ENCODE results near the gene SLC35E2B.

SLC35E2B gene

DNA sequence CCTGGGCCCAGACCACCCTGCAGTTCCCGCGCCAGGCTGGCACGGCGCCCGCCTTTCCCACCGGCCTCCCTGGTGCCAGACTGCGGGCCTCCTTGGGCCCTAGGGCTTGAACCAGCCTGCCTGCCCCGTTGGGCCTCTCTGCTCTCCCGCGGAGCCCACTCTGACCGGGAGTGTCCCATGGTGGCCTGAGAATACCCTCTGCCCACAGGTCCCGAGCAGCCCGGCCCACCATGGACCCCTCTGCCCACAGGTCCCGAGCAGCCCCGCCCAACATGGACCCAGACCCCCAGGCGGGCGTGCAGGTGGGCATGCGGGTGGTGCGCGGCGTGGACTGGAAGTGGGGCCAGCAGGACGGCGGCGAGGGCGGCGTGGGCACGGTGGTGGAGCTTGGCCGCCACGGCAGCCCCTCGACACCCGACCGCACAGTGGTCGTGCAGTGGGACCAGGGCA lies 69.4 kb downstream of the SLC35E2B start:
- DNase-seq = no peak

DNA sequence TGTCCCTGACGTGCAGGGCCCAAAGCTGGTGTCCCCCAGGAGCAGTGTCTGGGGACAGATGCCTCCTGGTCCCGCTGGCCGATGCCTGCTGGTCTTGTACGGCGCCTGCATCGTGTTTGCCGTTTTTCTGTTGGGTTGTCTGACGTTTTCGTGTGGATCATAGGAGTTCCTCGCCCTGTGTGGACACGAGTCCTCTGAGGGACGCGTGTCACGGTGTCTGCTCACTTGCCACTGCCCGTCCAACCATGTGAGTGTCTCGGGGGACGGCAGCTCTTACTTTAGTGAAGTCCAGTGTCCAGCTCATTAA lies 69.9 kb downstream of the SLC35E2B start:
- DNase-seq = no peak

DNA sequence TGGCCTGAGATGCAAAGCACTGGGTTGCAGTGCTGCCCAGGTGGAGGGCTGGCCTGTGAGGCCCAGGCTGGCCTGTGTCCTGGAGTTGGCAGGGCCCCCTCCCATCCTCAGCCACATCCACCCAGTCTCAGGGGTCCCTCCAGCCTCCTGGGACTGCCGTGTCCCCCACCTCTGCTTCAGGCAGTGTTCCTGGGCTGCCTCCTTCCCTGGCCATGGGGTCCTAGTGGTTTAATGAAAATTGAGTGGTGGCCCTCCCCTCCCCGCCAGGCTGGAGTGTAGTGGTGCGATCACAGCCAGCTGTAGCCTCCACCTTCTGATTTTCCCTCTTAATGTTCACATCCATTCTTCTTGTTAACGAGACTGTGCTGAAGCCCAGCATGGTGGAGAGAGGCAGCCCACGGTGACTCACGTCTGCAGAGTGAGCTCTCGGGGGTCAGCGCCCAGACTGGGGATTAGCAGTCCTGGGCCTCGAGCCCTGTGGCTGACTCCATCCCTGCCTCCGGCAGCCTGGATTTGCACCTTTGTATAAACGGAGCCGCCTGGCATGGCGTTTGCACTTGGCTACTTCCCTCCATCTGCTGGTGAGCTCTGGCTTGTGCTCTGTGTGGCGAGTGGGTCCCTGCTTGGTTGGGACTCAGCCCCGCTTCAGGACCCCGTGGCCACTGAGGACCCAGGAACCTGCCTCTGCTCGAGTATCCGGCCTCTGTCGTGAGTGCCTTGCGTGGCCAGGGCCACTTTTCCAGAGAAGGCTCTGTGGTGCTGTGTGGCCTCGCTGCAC lies 70.4 kb downstream of the SLC35E2B start:
- no peak for DNase-seq

DNA sequence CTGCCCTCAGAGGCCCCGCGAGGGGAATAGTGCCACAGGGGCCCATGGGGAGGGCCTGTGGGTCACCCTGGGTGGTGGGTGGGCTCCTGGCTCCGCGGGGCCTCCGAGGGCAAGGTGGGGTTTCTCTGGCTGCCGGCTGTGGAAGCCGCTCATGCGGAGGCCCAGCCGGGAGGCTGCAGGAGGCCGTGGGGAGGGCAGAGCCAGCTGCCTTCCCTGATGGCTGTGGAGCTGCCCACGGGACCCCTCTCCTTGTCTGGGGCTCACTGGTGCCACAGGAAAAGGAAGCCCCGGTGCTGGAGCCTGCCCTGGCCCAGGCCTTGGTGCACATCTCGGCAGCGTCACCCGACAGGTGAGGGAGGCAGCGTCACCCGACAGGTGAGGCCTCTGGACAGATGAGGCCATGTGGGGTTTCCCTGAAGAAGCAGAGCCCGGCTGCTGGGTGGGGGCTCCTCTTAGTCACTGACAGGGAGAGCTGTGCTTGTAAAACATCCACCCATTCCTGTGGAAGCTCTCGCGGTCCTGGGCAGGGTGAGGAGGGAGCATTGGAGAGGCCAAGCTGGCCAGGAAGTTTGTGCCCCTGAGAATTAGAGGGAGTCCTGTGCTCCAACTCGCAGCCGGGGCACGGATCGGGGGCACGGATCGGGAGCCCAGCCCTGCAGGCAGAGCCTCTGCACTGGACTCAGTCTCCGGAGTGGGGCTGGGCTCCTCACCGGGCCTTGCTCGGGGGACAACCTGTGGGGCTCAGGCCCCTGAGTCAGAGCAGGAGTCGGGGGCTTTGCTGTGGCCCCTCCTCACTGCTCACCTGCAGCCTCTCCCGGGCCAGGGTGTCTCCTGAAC lies 71.2 kb downstream of the SLC35E2B start:
- no peak for DNase-seq

DNA sequence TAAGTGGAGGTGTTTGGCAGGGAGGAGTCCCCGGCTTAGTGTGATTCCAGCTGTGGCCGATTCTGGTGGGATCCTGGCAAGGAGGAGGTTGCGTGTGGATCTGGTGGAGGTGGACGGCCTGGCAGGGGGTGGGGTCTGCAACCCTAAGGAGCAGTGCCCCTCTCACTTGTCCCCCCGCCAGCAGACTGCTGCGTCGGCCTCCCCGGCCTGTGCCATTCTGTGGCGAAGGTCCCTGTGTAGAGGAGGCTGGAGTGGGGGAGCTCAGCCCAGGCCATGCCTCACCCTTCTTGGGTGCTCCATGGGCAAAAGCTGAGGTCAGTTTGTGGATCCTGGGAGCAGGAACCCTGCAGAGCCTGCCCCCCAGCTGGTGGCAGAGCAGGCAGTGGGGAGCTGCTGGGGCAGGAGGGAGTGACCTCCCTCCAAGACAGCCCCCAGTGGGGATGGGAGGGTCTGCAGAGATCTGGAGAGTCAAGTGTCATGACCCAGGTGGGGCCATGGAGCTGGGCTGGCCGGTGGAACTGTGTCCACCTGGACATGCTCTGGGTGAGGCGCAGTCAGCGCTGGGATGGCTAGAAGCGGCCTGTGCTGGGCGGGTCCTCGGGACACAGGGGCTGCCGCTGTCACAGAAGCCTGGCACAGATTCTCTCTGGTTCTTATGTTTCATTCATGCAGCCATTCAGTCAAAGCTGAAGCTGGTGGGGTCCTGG lies 72.0 kb downstream of the SLC35E2B start:
- no peak for DNase-seq

DNA sequence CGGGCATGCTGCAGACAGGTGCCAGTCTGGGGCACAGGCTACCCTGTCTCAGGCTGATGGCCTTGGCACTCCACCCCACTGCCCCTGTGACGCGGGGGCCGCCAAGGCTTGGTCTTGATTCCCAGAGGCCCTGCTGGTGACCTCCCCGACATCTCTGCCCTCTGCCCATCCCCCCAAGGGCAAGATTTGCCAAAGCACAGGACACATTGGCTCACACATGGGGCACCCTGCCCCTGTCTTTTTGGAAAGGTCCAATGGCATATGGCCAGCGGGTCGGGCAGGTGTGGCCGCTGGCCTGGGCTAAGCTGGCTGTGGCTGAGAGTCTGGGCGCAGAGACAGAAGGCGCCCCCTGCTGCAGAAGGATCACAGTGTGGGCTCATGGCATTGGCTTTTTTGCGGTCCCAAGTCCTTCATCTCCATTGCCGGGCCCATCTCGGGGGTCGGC lies 72.7 kb downstream of the SLC35E2B start:
- DNase-seq = no peak

DNA sequence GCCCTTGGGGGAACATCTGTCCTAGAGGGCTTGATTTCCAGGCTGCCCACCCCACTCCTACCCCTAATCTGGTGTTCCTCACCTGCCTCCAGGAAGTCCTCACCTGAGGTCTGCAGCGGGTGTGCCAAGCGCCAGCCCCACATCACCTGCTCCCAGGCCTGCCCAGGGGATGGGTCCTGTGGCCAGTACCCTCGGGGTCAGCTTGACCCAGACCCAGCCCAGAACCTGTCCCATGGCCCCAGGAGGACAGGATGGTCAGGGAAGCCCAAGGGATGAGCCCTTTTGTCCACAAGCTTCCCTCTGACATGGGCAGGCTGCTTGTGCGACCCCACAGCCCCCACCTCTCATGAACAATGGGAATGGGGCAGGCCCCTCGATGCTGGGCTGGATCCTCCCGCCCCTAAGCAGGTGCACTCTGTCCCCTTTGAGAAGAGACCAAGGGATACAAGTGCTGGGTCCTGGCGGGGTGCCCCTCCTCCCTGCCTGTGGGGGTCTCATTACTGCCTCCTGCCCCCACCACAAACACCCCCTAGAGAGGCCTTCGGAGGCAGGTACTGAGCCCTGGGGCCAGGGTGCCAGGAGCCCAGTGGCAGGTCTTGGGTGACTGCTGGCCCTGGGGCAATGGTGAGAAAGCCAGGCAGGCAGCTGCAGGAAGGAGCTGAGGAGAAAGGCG lies 74.1 kb downstream of the SLC35E2B start:
- no peak for DNase-seq

DNA sequence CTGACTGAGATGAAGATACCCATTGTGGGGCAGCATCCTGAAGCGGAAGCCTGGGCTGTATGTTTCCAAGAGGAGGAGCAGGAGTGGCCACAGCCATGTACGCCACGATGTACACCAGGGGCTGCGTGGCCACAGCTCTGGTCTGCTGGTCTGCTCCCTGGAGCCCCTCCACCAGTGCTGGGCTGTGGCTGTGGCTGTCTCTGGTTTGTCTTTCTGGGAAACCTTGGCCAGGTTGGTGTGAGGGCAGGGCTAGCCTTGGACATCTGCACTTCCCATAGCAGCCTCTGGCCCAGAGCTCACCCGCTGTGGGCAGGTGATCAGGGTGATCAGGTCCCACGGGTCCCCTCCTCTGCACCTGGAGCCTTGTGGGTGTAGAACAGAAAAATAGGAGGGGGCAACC lies 74.7 kb downstream of the SLC35E2B start:
- DNase-seq = no peak

DNA sequence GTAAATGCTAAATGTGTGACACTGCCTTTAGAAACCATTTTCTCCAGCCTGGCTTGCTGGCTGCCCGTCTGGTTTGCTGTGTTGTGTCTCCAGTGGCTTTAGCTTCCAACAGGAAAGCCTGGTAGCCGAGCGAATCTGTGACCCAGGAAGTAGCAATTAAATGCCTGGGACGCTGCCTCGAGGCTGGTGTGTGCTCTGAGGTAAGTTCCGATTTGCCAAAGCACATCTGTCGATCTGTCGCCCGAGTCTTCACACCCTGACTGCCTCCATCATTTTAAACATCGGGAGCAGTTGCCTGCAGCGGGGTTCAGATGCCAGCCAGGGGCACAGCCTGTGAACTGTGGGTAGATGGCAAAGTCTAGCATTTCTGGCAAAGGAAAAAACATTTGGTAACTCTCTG lies 75.1 kb downstream of the SLC35E2B start:
- no peak for DNase-seq

DNA sequence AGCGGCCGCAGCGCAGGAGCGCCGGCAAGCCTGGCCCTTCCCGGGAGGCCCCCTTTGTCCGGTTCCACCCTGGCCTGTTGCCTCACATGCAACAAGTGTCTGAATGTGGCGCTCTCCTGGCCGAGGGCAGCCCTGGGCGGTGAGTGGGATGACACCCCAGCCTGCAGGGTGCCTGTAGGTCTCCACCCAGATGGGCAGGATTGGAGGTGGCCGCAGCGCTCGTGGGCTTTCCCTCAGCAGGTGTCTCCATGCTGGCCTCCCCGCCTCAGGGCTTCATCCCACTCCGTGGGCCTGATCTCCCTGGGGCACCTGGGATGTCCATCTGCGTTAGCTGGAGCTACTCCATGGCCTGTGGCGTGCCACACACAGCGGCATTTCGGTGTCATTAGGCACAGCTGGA lies 75.8 kb downstream of the SLC35E2B start:
- DNase-seq = no peak

DNA sequence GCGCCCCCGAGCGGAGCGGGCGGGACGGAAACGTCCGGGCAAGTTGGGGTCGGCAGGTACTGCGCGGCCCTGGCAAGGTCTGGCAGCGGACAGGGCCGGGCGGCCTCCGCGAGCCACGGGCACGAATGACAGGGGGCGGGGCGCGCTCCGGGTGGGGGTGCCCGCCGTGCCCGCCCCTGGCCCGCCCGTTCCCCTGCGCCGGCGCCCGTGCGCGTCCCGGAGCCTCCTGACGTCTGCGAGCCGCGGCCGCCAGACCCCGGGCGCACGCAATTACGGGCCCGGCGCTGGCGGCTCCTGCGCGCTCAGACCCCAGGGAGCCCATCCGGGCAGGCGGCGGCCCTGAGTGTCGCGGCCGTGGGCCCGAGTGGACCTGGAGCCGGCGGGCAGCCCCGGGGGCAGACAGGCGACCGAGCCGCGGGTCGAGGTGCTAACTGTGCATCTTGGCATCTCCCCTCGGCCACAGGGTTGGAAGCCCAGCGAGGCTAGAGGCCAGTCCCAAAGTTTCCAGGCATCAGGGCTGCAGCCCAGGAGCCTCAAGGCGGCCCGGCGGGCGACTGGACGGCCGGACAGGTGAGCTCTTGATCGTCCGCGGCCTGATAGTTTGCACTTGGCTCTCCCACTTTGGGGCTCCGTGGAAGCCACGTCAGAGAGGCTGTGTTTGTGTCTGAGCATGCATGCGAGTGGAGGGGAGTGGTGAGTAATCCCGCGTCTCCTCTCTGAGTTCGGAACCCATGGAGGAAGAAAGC lies 76.4 kb downstream of the SLC35E2B start:
- peak; percentile 34 to 65 for DNase-seq

DNA sequence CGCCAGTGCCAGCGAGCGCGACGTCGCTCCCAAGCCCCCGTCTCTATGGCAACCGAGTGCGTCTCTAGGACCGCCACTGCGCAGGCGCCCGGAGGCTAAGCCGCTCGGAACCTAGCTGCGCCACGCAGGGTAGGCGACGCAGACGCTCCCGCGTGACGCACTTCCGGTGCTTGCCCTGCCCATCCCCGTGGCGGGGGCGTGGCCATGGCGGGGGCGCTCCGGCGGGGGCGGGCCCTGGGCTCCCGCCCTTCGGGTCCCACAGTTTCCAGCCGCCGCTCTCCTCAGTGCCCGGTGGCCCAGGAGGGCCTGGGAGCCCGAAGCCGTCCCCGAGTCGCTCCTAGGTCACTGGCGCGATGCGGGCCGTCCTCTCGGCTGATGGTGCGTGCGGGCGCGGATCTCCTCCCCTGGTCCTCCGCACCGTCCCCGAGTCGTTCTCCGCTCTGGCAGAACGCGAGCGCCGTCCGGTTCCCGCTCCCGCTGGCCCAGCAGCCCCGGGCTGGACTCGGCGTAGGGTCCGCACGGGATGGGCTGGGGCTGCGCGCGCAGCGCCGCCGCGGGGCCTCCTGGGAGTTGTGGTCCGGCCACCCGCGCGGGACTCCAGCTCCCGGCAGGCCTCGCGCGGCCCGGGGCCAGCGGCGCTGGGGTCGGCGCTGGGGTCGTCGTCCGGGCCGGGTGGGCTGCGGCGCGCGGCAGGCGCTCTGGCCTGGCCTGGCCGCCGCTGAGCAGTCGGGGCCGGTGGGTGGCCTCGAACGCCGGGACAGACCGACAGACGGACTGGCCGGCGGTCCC lies 77.1 kb downstream of the SLC35E2B start, which contains the start of gene MIB2:
MIB2 (plus strand) TSS at position 245 of the 789 bp plus-strand sequence. CDS start 7,953 bp downstream, outside the sequence.
- DNase-seq = peak; percentile 98 to 99

DNA sequence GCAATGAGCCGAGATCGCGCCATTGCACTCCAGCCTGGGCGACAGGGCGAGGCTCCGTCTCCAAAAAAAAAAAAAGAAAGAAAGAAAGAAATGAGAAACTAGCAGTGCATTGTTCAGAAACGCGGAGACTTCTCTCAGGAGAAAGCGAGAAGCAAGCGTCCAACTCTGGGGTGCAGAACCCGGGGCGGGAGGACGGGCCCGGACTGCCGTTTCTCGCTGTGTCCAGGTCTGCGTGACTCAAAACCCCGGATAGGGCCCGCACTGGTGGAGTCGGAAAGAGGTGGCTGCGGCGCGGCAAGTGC lies 77.7 kb downstream of the SLC35E2B start:
- no peak for DNase-seq

DNA sequence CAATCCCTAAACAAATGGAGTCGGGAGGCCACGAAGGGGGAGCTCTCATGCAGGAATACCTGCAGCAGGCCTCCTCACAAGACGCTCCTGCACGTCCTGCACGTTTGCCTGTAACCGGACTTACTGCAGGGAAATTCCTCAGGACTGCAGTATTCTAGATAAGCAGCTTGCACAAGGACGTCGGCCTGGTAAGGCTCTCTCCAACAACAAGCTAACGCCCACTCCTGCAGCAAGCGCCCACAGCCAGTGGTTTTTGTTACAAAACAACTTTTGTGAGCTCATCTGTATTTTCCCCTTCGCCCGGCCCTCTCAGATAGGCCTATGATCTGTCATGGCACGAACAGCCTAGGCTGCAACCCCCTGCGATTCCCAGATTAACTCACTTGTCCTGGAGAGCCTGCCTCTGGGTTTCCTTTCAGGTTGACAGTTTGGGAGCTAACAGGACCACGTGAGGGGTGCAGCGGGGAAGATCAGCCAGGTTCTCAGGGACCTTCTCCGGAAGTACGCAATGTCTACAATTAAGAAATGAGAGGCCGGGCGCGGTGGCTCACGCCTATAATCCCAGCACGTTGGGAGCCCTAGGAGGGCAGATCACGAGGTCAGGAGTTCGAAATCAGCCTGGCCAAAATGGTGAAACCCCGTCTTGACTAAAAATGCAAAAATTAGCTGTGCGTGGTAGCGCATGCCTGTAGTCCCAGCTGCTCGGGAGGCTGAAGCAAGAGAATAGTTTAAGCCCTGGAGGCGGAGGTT lies 78.2 kb downstream of the SLC35E2B start:
- DNase-seq = peak; percentile 42 to 60

DNA sequence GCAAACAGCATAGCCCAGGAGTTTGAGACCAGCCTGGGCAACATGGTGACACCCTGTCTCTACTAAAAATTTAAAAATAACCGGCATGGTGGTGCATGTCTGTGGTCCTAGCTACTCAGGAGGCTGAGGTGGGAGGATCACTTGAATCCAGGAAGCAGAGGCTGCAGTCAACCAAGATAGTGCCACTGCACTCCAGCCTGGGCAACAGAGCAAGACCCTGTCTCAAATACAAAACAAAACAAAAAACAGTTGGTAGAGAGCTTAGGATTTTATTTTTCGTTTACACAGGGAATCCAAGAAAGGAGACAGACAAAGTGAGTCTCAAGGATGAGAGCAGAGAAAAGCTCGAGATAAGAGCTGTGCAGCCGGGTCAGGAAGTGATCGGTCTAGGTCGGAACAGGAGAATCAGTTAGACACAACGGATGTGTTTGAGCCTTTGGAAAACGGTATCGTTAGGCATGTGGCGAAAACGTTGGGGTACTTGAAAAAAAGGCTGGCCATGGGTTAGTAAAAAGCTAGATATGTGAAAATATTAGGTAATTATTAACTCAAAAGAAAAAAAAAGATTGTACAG lies 79.0 kb downstream of the SLC35E2B start:
- DNase-seq = no peak

DNA sequence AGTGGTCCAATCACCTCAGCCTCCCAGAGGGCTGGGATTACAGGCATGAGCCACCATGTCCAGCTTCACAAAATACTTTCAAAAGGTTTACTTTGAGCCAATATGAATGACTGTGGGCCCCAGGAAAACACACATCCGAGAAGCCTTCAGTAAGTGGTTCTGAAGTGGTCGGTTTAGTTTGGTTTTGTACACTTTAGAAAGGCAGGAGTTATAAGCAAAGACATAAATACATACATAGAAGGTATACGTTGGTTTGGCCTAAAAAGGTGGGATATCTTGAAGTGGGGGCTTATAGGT lies 80.5 kb downstream of the SLC35E2B start:
- DNase-seq = no peak

DNA sequence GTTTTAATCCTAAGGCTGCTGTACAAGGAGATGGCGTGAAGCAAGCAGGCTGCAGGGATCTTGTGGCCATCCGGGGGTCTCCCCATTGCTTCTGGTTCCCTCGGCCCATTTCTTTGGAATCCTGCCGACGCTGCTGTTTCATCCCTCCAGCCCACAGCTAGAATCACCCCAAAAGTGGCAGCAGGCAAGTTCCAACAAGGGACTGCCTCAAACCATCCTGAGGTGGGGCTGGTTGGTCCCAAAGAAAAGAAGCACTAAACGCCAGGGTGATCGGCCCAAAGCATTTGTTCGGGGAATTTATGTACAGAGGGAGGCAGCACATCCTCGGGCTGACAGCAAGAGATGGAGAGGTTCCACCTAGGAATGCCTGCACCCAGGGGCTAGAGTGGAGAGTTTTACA lies 81.8 kb downstream of the SLC35E2B start:
- DNase-seq = no peak

DNA sequence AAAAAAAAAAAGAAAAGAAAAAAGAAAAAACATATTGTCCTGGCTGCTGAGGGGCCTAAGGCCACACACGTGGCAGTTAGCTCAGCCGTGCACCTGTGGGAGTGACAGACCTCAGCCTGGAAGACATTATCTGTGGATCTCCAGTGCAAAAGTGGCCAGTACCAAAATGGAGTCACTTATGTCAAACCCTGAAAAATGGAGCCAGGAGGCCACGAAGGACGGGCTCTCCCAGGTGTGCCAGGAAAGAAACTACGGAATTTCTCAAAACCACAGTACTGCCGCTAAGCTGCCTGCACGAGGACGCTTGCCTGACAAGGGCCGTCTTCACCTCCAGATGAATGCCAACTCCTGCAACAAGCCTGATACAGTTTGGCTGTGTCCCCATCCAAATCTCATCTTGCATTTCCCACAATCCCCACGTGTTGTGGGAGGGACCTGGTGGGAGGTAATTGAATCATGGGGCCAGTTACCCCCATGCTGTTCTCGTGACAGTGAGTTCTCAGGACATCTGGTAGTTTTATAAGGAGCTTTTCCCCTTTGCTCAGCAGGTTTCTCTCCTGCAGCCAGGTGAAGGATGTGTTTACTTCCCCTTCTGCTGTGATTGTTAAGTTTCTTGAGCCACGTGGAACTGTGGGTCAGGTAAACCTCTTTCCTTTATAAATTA lies 82.6 kb downstream of the SLC35E2B start:
- no peak for DNase-seq
